SK-N-MC (cell line): ENCODE measurements around the gene ALOX5AP.

Experiments used
- EZH2 ChIP-seq: fragments of 200-600 bp; sonication (generic); IDR thresholded peaks from one replicate; pipeline ENCODE4 v1.6.1; 2017; ENCODE audit warnings: antibody characterized with exemption
- FOXP2 ChIP-seq: optimal IDR thresholded peaks from 2 replicates; pipeline ENCODE3; 2011; ENCODE audit warnings: mild to moderate bottlenecking, moderate library complexity; ENCODE audit not compliant: insufficient read depth; ENCODE audit errors: extremely low read length, control extremely low read depth
- POLR2AphosphoS5 ChIP-seq: IDR thresholded peaks from 2 replicates; pipeline ENCODE4 v1.6.1; 2012; ENCODE audit warnings: mild to moderate bottlenecking, low read depth, low read length, borderline replicate concordance

DNA sequence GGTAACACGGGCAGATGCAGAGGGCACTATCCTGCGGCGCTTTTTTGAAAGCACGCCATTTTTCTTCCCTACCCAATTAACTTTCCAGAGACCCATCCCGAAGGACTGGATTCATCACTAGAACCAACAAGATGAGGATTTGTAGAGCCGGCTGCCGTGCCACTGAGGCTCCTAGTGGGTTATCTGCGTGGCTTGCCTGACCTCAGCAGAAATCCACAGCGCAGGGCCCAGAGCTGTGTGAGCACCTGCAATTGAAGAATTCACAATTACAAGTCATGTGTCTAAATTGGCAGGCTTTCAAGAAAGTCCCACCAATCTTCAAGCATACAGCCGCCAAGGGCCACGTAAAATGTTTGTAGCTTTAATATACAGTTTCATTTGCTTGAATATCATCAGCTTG is 75.5 kb downstream of the ALOX5AP start:
- TF ChIP-seq POLR2AphosphoS5, result no peak
- no peak for TF ChIP-seq EZH2
- no peak for TF ChIP-seq FOXP2
